AG09319 (cell line): ENCODE data around the gene RB1.

Experiments used
- DNase-seq: peaks from one replicate; pipeline ENCODE4 v3.0.0-alpha.2; 2010; ENCODE audit warnings: low read depth; ENCODE audit errors: extremely low read depth
- CTCF ChIP-seq: IDR thresholded peaks from 2 replicates; pipeline ENCODE4 v1.5.1; 2011; ENCODE audit warnings: low read depth, mild to moderate bottlenecking, inconsistent platforms, low read length, moderate library complexity

Gene RB1

DNA sequence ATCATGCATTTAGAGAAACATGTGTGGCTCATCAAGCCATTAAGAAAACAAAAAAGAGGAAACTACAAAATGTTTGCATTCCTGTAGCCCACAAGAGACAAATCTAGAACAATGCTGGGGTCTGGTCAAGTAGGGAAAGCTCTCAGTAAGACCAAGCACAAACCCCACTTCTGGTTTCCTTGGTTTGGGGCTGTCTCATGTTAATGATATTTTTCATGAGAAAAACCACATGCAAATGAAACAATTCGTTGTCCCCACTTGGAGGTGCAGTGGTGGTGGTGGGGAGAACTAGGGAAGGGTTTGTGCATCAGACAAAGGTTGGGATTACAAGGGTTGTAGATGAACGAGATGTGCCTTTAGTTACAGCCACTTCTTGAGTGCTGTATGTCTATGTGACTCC is 7.0 kb upstream of the RB1 start:
- TF ChIP-seq CTCF = no peak
- DNase-seq = no peak

- DNase-seq = no peak
- TF ChIP-seq CTCF = no peak
These were observed 6.3 kb upstream of the RB1 start for GRCh38 chr13:48297131-48297786.

- DNase-seq = no peak
- TF ChIP-seq CTCF = no peak
These were observed 4.0 kb upstream of the RB1 start for GRCh38 chr13:48299591-48299990.

GRCh38 chr13:48302871-48303358 is 636 bp upstream of the RB1 start:
- no peak for TF ChIP-seq CTCF
- DNase-seq = peak; percentile 5

DNA sequence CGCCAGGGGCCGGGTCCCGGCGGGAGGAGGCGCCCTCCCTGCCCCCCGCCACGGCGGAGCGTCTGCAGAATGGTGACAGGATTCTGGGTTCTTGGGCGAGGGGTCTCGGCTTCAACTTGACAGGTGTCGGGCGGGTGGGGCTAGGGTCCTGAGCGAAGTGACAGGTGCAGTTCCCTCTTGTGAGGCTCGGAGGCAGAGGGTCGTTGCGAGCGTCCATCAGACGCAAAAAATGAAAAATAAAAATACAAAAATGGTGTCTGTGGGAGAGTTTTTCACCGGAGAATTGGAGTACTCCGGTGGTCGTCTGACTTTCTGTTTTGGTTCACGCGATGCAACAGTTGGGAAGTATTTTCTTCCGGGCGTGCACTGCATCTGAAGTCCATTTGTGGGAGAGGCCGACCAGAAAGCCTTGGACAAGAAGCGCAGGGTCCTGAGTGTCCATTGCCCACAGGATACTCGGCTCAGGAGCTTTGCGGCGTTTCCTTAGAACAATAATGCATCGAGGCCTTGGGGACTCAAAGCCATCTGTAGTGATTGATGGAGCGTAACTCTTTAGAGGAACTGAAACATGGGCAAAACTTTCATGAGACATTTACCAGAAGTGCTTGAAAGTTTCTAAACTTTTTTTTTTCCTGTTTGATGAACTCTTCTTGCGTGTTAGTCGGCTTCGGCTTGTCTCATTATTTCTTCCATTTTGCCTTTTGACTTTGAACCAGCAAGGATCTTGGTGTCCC is 759 bp downstream of the RB1 start:
- DNase-seq = peak; percentile 19

GRCh38 chr13:48311223-48311622 is 7.7 kb downstream of the RB1 start:
- TF ChIP-seq CTCF = no peak
- no peak for DNase-seq

More for the DNA sequence above, 759 bp downstream of the RB1 start:
- no peak for TF ChIP-seq CTCF

GRCh38 chr13:48315969-48316650 is 12.6 kb downstream of the RB1 start:
- TF ChIP-seq CTCF = no peak
- DNase-seq = no peak
